Measurements from ENCODE around the gene CCDC34. TPM values are rescaled to one million over a fixed set of nuclear protein-coding genes. Genes with fewer than 3 reads are reported as not detected.
"Not testable (repeated sequence)": the region's sequence is repeated elsewhere in the genome, so short reads cannot be mapped to it uniquely, and the experiment has no call there.

Gene CCDC34
- total RNA-seq, 4 donors from 2014 or later: 0.24 to 1.3 (median 0.64) TPM

GRCh38 chr11:27329867-27330632, 33.0 kb downstream of the CCDC34 start:
- no peak for ATAC-seq
- no peak overlapping the region for H3K4me3 ChIP-seq
- no peaks in the 10 kb centered on the region for H3K27me3 ChIP-seq
- intact Hi-C loops (cut with DNase I; ENCODE audit: low total_unique reads) (no loop called here), in situ Hi-C loops (cut with MboI; ENCODE audit: low sequenced_read_pairs in 4 of 4) (no loop called here)
- no peak for DNase-seq
- H3K36me3 ChIP-seq: no peaks in the 10 kb centered on the region
- TF ChIP-seq POLR2A (IDR thresholded peaks at IDR 0.05) (no peak), CTCF (IDR thresholded peaks at IDR 0.05 in 4 of 5, conservative IDR thresholded peaks at IDR 0.05 in 1 of 5) (no peak)
- no peaks in the 10 kb centered on the region for H3K9me3 ChIP-seq
- H3K27ac ChIP-seq: no peak overlapping the region
- no peaks in the 10 kb centered on the region for H3K4me1 ChIP-seq

- Histone ChIP-seq H3K4me3 (no peak overlapping the region), H3K27me3 (no peaks in the 10 kb centered on the region), H3K27ac (no peak overlapping the region), H3K9me3 (no peaks in the 10 kb centered on the region), H3K36me3 (no peaks in the 10 kb centered on the region), H3K4me1 (no peaks in the 10 kb centered on the region)
- DNase-seq: no peak
- ATAC-seq: no peak
- intact Hi-C loops (cut with DNase I; ENCODE audit: low total_unique reads) (no loop called here), in situ Hi-C loops (cut with MboI; ENCODE audit: low sequenced_read_pairs in 4 of 4) (no loop called here)
- TF ChIP-seq CTCF (IDR thresholded peaks at IDR 0.05 in 4 of 5, conservative IDR thresholded peaks at IDR 0.05 in 1 of 5): no peak
- TF ChIP-seq POLR2A (IDR thresholded peaks at IDR 0.05): no peak
These were observed 34.4 kb downstream of the CCDC34 start for GRCh38 chr11:27328614-27329013.

GRCh38 chr11:27327064-27327463, 36.0 kb downstream of the CCDC34 start:
- ATAC-seq; H3K27ac ChIP-seq; H3K4me3 ChIP-seq; H3K27me3 ChIP-seq; H3K4me1 ChIP-seq; intact Hi-C loops (cut with DNase I; ENCODE audit: low total_unique reads); in situ Hi-C loops (cut with MboI; ENCODE audit: low sequenced_read_pairs in 4 of 4); H3K36me3 ChIP-seq; DNase-seq; H3K9me3 ChIP-seq: not testable (repeated sequence)

GRCh38 chr11:27322196-27322595, 40.8 kb downstream of the CCDC34 start:
- H3K36me3 ChIP-seq; H3K4me3 ChIP-seq; DNase-seq; H3K27ac ChIP-seq; in situ Hi-C loops (cut with MboI; ENCODE audit: low sequenced_read_pairs in 4 of 4); ATAC-seq; H3K4me1 ChIP-seq; H3K9me3 ChIP-seq; H3K27me3 ChIP-seq; intact Hi-C loops (cut with DNase I; ENCODE audit: low total_unique reads): not testable (repeated sequence)

GRCh38 chr11:27321340-27321739, 41.7 kb downstream of the CCDC34 start:
- H3K36me3 ChIP-seq; ATAC-seq; H3K27me3 ChIP-seq; H3K9me3 ChIP-seq; H3K4me3 ChIP-seq; DNase-seq; in situ Hi-C loops (cut with MboI; ENCODE audit: low sequenced_read_pairs in 4 of 4); intact Hi-C loops (cut with DNase I; ENCODE audit: low total_unique reads); H3K27ac ChIP-seq; H3K4me1 ChIP-seq: not testable (repeated sequence)

GRCh38 chr11:27319072-27319471, 43.9 kb downstream of the CCDC34 start:
- TF ChIP-seq POLR2A (IDR thresholded peaks at IDR 0.05) (no peak), CTCF (IDR thresholded peaks at IDR 0.05 in 4 of 5, conservative IDR thresholded peaks at IDR 0.05 in 1 of 5) (no peak)
- no peak overlapping the region for H3K27ac ChIP-seq
- no peaks in the 10 kb centered on the region for H3K9me3 ChIP-seq
- H3K4me1 ChIP-seq: no peaks in the 10 kb centered on the region
- intact Hi-C loops (cut with DNase I; ENCODE audit: low total_unique reads) (no loop called here), in situ Hi-C loops (cut with MboI; ENCODE audit: low sequenced_read_pairs in 4 of 4) (no loop called here)
- ATAC-seq (no peak), DNase-seq (no peak)
- H3K27me3 ChIP-seq: no peaks in the 10 kb centered on the region
- H3K36me3 ChIP-seq: no peaks in the 10 kb centered on the region
- H3K4me3 ChIP-seq: no peak overlapping the region
